Measurements from ENCODE around the gene P2RX6. TPM values are rescaled to one million over a fixed set of nuclear protein-coding genes. Genes with fewer than 3 reads are reported as not detected.

The P2RX6 gene
- total and polyA plus RNA-seq, 9 of the 15 experiments (the other 6 are each of a cell fraction or from before 2014, with no cell fraction given) = 0.01 to 3.9 (median 1.5) TPM; not detected in 1

GRCh38 chr22:20989323-20990138 lies 25.4 kb upstream of the P2RX6 start (continued):
- TF ChIP-seq SAP30 (IDR thresholded peaks at IDR 0.05; ENCODE audit: borderline replicate concordance, insufficient read depth, low read depth, low read length, poor library complexity, severe bottlenecking) (peak; percentile 2), UBTF (IDR thresholded peaks at IDR 0.05; ENCODE audit: borderline replicate concordance in 1 of 2, low read depth in 2 of 2, low read length in 2 of 2) (no peak), EWSR1 (IDR thresholded peaks at IDR 0.05; ENCODE audit: borderline replicate concordance, low read depth, partially characterized antibody) (no peak), ZNF134 (CRISPR knock-in tag; conservative IDR thresholded peaks at IDR 0.05) (no peak), RFX7 (CRISPR knock-in tag; IDR thresholded peaks at IDR 0.05) (no peak), SIN3A (IDR thresholded peaks at IDR 0.05; ENCODE audit: borderline replicate concordance in 2 of 2, control insufficient read depth in 1 of 2, low read depth in 2 of 2, low read length in 2 of 2) (0 out of 4 replicates have a peak, but pooled peaks of 1 of the 2 experiments have one; percentile 28), TAF15 (IDR thresholded peaks at IDR 0.05; ENCODE audit: low read depth, low read length) (0 out of 2 replicates have a peak, but pooled peaks have one; percentile 32)
- TF ChIP-seq, protein P1, sequence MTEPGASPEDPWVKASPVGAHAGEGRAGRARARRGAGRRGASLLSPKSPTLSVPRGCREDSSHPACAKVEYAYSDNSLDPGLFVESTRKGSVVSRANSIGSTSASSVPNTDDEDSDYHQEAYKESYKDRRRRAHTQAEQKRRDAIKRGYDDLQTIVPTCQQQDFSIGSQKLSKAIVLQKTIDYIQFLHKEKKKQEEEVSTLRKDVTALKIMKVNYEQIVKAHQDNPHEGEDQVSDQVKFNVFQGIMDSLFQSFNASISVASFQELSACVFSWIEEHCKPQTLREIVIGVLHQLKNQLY (CRISPR knock-in tag; conservative IDR thresholded peaks at IDR 0.05) = 0 out of 4 replicates have a peak, but pooled peaks of 1 of the 2 experiments have one; percentile 48
- TF ChIP-seq, protein P2, sequence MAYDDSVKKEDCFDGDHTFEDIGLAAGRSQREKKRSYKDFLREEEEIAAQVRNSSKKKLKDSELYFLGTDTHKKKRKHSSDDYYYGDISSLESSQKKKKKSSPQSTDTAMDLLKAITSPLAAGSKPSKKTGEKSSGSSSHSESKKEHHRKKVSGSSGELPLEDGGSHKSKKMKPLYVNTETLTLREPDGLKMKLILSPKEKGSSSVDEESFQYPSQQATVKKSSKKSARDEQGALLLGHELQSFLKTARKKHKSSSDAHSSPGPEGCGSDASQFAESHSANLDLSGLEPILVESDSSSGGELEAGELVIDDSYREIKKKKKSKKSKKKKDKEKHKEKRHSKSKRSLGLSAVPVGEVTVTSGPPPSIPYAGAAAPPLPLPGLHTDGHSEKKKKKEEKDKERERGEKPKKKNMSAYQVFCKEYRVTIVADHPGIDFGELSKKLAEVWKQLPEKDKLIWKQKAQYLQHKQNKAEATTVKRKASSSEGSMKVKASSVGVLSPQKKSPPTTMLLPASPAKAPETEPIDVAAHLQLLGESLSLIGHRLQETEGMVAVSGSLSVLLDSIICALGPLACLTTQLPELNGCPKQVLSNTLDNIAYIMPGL (CRISPR knock-in tag; IDR thresholded peaks at IDR 0.05) = peak; percentile 58; the same call in 1 of the 2 replicates

Data from K562 (cell line).